Subcutaneous adipose tissue (tissue), 4 donors: ENCODE data around the gene GLB1L. TPM values are rescaled to one million over a fixed set of nuclear protein-coding genes. Genes with fewer than 3 reads are reported as not detected.

Experiments used
- total RNA-seq, 4 donors: library from RNA; depleted of rRNA; stranded (reverse); fragments of >200 nt; gene quantifications; one replicate each; pipeline ENCODE4 v1.1.0, GENCODE V29; 2016
- TF ChIP-seq, protein P1 (sequence below): fragments of 450-650 bp; IDR thresholded peaks from one replicate; pipeline ENCODE4 v1.5.1; 2016; ENCODE audit warnings: low read depth, mild to moderate bottlenecking, control low read depth, antibody characterized with exemption, moderate library complexity

Gene GLB1L
- total RNA-seq, 4 donors from 2014 or later, result 2.9 to 12.2 (median 11.0) TPM

DNA sequence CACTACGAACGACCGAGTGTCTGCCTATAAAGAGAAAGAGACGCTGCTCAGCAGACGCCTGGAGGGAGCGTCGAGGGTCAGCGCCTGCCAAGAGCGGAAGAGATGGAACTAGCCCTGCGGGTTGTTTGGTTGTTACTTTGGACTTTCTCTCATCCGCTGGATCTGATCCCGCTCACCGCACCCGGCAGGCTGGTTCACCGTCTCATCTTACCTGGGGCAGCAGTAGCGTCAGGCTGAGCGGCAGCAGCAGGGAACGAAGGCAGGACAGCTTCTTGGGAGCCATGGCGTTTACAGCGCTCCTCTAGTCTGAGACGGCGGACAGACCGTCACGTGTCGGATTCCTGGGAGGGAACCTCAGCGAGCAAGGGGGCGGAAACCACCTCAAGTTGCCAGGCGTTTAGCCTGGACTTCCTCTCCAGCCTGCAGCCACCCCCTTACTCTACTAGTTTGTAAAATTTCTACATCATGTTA, 1.9 kb downstream of the GLB1L start:
- TF ChIP-seq, protein P1, sequence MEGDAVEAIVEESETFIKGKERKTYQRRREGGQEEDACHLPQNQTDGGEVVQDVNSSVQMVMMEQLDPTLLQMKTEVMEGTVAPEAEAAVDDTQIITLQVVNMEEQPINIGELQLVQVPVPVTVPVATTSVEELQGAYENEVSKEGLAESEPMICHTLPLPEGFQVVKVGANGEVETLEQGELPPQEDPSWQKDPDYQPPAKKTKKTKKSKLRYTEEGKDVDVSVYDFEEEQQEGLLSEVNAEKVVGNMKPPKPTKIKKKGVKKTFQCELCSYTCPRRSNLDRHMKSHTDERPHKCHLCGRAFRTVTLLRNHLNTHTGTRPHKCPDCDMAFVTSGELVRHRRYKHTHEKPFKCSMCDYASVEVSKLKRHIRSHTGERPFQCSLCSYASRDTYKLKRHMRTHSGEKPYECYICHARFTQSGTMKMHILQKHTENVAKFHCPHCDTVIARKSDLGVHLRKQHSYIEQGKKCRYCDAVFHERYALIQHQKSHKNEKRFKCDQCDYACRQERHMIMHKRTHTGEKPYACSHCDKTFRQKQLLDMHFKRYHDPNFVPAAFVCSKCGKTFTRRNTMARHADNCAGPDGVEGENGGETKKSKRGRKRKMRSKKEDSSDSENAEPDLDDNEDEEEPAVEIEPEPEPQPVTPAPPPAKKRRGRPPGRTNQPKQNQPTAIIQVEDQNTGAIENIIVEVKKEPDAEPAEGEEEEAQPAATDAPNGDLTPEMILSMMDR, result no peak

GRCh38 chr2:219234331-219234730, 10.9 kb downstream of the GLB1L start:
- TF ChIP-seq, protein P1, result no peak

DNA sequence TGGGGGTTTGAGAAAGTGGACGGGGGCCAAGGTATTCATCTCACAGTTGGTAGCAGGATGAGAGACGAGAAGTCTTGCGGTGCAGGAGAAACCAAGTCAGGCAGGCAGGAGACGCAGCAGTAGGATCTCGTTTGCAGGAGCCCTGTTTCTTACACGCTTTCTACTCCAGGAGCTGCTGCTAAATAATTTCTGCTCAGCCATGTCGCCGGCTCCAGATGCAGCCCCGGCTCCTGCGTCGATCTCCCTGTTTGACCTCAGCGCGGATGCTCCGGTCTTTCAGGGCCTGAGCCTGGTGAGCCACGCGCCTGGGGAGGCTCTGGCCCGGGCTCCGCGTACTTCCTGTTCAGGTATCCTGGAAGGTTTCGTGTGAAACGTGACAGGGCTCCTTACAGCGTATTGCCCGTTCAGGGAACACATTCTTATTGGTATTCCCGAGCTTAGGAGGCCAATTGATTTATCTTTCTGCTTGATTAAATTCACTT, 15.1 kb downstream of the GLB1L start:
- TF ChIP-seq, protein P1, result no peak

DNA sequence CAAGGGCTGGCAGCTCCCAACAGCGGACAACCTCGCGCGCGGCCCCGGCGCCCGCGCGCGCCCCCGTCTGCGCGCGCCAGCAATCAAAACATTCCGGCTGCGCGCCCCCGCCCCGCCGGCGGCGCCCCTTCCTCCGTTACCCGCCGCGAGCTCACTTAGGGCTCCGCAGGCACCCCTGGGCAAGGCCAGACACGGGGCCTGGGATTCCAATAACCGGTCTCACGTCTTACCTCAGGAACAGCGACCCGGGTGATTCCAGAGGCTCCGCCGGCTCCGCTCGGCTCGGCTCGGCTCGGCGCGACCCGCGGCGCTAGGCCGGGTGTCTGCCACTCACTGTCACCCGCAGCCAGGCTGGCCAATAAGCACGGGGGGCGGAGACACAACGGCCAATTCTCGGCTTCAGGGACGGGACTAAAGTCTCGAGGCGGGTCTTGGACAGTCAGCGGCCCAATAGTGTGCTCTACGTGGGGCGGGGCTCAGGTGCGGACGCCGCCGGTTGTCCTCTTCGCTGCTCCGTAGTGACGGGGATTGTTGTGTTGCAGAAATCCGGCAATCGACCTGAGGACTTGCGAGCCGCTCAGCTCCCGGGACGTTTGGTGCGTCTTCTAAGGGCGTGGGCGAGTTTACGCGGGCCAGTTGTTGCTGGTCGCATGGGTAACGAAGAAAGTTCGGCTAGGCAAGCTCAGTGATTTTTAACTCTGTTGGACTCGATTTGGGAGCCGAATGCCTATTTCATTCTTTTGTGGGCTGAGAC, 15.8 kb downstream of the GLB1L start, which contains the start of the genes ANKZF1 and ATG9A:
Gene ANKZF1 (plus strand): TSS at position 502 of the 754 bp plus-strand sequence. CDS start 452 bp downstream, outside the sequence.
Gene ATG9A (minus strand): TSS at position 332 of the 754 bp plus-strand sequence. CDS start 1,612 bp downstream, outside the sequence.
- TF ChIP-seq, protein P1, result no peak

- TF ChIP-seq, protein P1, result no peak
These were observed 16.3 kb downstream of the GLB1L start for GRCh38 chr2:219228911-219229304.

DNA sequence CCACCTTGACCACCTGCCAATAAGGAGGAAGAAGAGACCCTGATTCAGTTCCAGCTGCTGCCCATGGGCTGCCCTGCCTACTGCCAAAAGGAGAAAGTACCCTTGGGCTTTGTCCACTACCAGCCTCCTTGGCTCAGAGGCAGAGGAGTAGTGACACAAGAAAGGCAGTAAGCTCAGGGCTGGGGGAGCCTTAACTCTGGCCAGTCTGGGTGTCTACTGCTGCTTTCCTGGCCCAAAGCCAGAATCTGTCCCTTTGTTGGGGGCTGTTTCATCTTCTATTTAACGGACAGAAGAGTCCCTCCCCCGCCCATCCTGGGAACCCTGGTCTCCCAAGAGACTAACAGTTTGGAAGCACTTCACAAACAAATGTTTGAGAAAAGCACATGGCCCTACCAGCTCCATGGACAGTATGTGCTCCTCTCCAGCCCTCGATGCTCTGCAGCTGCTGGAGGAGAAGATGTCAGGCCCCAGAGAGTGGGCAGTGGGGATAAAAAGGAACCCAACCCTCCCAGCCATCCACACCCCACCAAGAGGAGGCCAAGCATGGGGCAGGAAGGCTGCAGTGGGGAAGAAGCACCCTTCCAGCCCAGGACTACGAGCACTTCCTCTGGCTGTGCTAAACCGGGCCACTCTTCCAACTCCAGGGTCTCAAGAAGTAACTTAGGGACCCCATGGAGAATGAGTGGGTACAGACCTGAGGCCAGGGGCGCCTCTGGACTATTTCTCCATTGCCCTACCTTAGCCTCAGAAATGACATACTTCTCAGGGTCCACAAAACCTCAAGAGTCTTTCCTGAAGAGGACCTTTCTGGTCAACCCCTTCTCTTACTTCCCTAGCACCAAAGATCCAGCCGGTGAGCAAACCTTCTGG, 17.0 kb downstream of the GLB1L start:
- TF ChIP-seq, protein P1, result no peak

DNA sequence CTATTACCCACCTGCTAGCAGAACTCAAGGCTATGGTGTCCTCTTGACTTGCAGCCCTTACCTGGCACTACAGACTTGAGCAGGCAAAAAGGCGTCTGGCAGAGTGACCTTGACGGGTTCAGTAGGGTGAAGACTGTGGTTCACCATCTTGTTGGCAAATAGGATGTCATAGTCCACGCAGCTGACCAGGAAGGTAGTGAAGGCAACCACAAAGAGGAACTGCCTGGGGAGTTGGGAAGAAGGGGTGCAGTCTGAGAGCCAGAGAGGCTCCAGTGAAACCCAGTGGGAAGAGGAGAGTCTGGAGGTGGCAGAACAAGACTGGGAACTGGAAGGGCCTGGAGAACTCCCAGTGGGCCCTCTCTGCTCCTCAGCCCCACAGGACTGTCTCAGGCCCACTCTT, 19.9 kb downstream of the GLB1L start:
- TF ChIP-seq, protein P1, result no peak
